ENCODE measurements around the gene PSMD4.

PSMD4 gene

GRCh38 chr1:151309811-151310323 lies 55.3 kb downstream of the PSMD4 start:
- peak; percentile 54 to 63 for DNase-seq (ENCODE audit: low read depth in 2 of 2)
- H3K4me3 ChIP-seq (replicated peaks in 1 of 2; ENCODE audit: low read depth in 2 of 2, low read length in 2 of 2): no peak overlapping the region
- TF ChIP-seq CTCF (IDR thresholded peaks at IDR 0.05; ENCODE audit: low read depth, low read length): no peak

DNA sequence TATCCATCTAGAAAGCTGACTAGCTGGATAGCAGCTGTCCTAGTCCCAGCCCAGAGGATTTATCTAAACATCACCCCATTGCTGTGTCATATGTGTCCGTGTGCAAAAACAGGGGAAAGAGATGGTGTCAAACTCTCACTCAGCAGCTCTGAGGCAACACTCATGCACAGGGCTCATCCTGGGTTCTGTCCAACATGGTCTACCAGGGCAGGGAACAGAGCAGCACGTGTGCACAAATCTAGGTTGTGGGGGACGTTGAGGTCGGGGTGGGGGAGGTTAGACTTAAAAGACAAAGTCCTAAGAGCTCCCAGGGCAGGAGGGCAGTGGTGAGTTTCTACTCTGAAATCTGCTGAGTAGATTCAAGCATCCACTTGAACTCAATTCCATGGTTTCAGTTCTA lies 56.5 kb downstream of the PSMD4 start:
- H3K4me3 ChIP-seq (replicated peaks in 1 of 2; ENCODE audit: low read depth in 2 of 2, low read length in 2 of 2): no peak overlapping the region
- no peak for TF ChIP-seq CTCF (IDR thresholded peaks at IDR 0.05; ENCODE audit: low read depth, low read length)
- peak in 1 of 2 donors; percentile 53 for DNase-seq (ENCODE audit: low read depth in 2 of 2)

- no peak overlapping the region for H3K4me3 ChIP-seq (replicated peaks in 1 of 2; ENCODE audit: low read depth in 2 of 2, low read length in 2 of 2)
- DNase-seq (ENCODE audit: low read depth in 2 of 2): peak; percentile 97 to 100
- TF ChIP-seq CTCF (IDR thresholded peaks at IDR 0.05; ENCODE audit: low read depth, low read length): no peak
Measured at GRCh38 chr1:151311589-151312331, 57.2 kb downstream of the PSMD4 start.

- TF ChIP-seq CTCF (IDR thresholded peaks at IDR 0.05; ENCODE audit: low read depth, low read length): no peak
- no peak overlapping the region for H3K4me3 ChIP-seq (replicated peaks in 1 of 2; ENCODE audit: low read depth in 2 of 2, low read length in 2 of 2)
- peak in 1 of 2 donors; percentile 74 for DNase-seq (ENCODE audit: low read depth in 2 of 2)
Measured at GRCh38 chr1:151312411-151312810, 57.9 kb downstream of the PSMD4 start.

- TF ChIP-seq CTCF (IDR thresholded peaks at IDR 0.05; ENCODE audit: low read depth, low read length): no peak
- H3K4me3 ChIP-seq (replicated peaks in 1 of 2; ENCODE audit: low read depth in 2 of 2, low read length in 2 of 2): no peak overlapping the region
- DNase-seq (ENCODE audit: low read depth in 2 of 2): no peak
Measured at GRCh38 chr1:151312826-151313225, 58.3 kb downstream of the PSMD4 start.

DNA sequence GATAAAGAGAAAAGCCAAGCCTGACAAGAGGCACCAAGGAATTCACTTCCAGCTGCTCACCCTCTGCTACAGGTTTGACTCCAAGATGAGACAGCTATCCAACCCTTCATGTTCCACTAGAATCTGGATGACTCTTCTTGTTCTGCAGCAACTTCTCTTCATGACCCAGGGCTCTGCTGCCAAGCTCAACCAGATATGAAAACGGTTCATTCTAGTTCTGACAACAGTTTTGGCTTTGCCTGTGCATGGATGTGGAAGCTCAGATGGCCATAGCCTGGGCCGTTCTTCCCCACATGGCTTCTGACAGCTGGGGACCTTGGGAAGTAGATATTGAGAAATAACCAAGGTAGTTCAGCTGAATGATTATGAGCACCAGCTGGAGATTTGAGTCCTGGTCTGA lies 59.0 kb downstream of the PSMD4 start:
- DNase-seq (ENCODE audit: low read depth in 2 of 2): peak; percentile 15 to 42
- TF ChIP-seq CTCF (IDR thresholded peaks at IDR 0.05; ENCODE audit: low read depth, low read length): no peak
- no peak overlapping the region for H3K4me3 ChIP-seq (replicated peaks in 1 of 2; ENCODE audit: low read depth in 2 of 2, low read length in 2 of 2)

Measured in cardiac fibroblast (primary cell).